Right lobe of liver (tissue), 6 donors: ENCODE results near the gene MPST. TPM values are rescaled to one million over a fixed set of nuclear protein-coding genes. Genes with fewer than 3 reads are reported as not detected.

ENCODE experiments used
- ATAC-seq, 4 donors: fragments of 200-7000 bp; cut with Tn5 transposase; one replicate each; pipeline ENCODE4 v1.9.1; 2020; ENCODE audit warnings: mild to moderate bottlenecking in 4 of 4, moderate library complexity in 4 of 4
- DNase-seq, 3 donors: peaks; one replicate each; pipeline ENCODE4 v3.0.0-alpha.2; 2020
- H3K27ac ChIP-seq, 3 donors: fragments of 200-600 bp; one replicate each; pipeline ENCODE4 v1.8.0; 2022
- H3K27me3 ChIP-seq, 2 donors: fragments of 200-600 bp; one replicate each; pipeline ENCODE4 v1.8.0; 2022
- H3K36me3 ChIP-seq, 4 donors: fragments of 200-600 bp; sonication (generic) in 1 of 4; one replicate each; pipeline versions ENCODE4 v1.5.1 to v1.8.0; 2017 to 2022; ENCODE audit warnings: control low read depth in 1 of 4
- H3K4me1 ChIP-seq, 4 donors: fragments of 200-600 bp; sonication (generic) in 1 of 4; one replicate each; pipeline versions ENCODE4 v1.5.1 to v1.8.0; 2017 to 2022; ENCODE audit warnings: control low read depth in 1 of 4
- H3K4me3 ChIP-seq, 3 donors: fragments of 200-600 bp; one replicate each; pipeline ENCODE4 v1.8.0; 2022
- H3K9me3 ChIP-seq, 4 donors: fragments of 200-600 bp; sonication (generic) in 1 of 4; one replicate each; pipeline versions ENCODE4 v1.5.1 to v1.8.0; 2017 to 2022; ENCODE audit warnings: control low read depth in 1 of 4
- CTCF ChIP-seq, 4 donors: fragments of 200-600 bp in 3 of 4; fragments of 450-650 bp in 1 of 4; IDR thresholded peaks; one replicate each; pipeline versions ENCODE4 v1.5.1 to v1.8.0; 2016 to 2022; ENCODE audit warnings: antibody characterized with exemption in 4 of 4, mild to moderate bottlenecking in 2 of 4
- POLR2A ChIP-seq: fragments of 450-650 bp; IDR thresholded peaks from one replicate; pipeline ENCODE4 v1.6.1; 2017; ENCODE audit warnings: antibody characterized with exemption, mild to moderate bottlenecking
- WGBS: methylation state at CpG from one replicate; pipeline ENCODE4 v1.1.6; 2018; ENCODE audit warnings: low coverage, low lambda C conversion rate; ENCODE audit not compliant: insufficient coverage; ENCODE audit errors: missing lambda C conversion rate; 5-methylcytosine and 5-hydroxymethylcytosine counted together
- intact Hi-C, 2 donors: fragments of 100-400 bp; cut with DNase I; formaldehyde crosslinking; loops; one replicate each; pipeline versions ENCODE4 v1.11.2 to v1.14.1; 2022
- total RNA-seq, 6 experiments: library from RNA; depleted of rRNA in 2 of 6; stranded (reverse); fragments of >200 nt in 2 of 6; fragmentation: NEBNext Ultra II Directional in 3 of 6; extraction: Animal tissue kit (Norgen Biotek cat#: 25700) in 3 of 6; gene quantifications; one replicate each; pipeline versions ENCODE4 v1.1.0 to v1.2.4, GENCODE V29; 2016 to 2023
- donor health status: DM: no; HTN: yes; CAD: no.
- donor health status: DM: no; HTN: no; CAD: no.
- donor health status: DM: no; HTN: no; CAD: no.
- donor health status: DM: no; HTN: yes; CAD: no.
- donor health status: DM: no; HTN: yes; CAD: no.

MPST gene
- total RNA-seq, 6 experiments from 2014 or later = 153 to 301 (median 214) TPM

GRCh38 chr22:37062376-37062675, 42.8 kb downstream of the MPST start:
- no peaks in the 10 kb centered on the region for H3K4me1 ChIP-seq
- intact Hi-C loops = loop anchor here in 1 of 2 donors (10.0 kb wide), 1 partner anchor 142 kb away; no protein-coding TSS in a partner anchor
- ATAC-seq (no peak), DNase-seq (no peak)
- TF ChIP-seq POLR2A = no peak
- no peak for TF ChIP-seq CTCF (IDR thresholded peaks at IDR 0.05)
- no peak overlapping the region for H3K27ac ChIP-seq
- no peaks in the 10 kb centered on the region for H3K9me3 ChIP-seq
- no peaks in the 10 kb centered on the region for H3K36me3 ChIP-seq
- H3K27me3 ChIP-seq = no peaks in the 10 kb centered on the region
- no peak overlapping the region for H3K4me3 ChIP-seq
- 62% methylated on average over 6 of the region's 7 CpGs for WGBS

- H3K9me3 ChIP-seq = no peaks in the 10 kb centered on the region
- TF ChIP-seq POLR2A = no peak
- no peak for TF ChIP-seq CTCF (IDR thresholded peaks at IDR 0.05)
- intact Hi-C loops = loop anchor here in 1 of 2 donors (10.0 kb wide), 1 partner anchor 142 kb away; no protein-coding TSS in a partner anchor
- H3K36me3 ChIP-seq = no peaks in the 10 kb centered on the region
- H3K27ac ChIP-seq = no peak overlapping the region
- no peaks in the 10 kb centered on the region for H3K4me1 ChIP-seq
- DNase-seq (no peak), ATAC-seq (peak in 1 of 4 donors; percentile 1)
- H3K4me3 ChIP-seq = no peak overlapping the region
- 100% methylated on average over 1 of the region's 15 CpGs for WGBS
- no peaks in the 10 kb centered on the region for H3K27me3 ChIP-seq
Measured at GRCh38 chr22:37062702-37063381, 43.3 kb downstream of the MPST start.

GRCh38 chr22:37063431-37064420, 44.2 kb downstream of the MPST start:
- no peak for TF ChIP-seq CTCF (IDR thresholded peaks at IDR 0.05)
- no peak for TF ChIP-seq POLR2A
- ATAC-seq (peak; percentile 39 to 63 (median 55)), DNase-seq (peak in 2 of 3 donors; percentile 51 to 66)
- 92% methylated on average over 7 of the region's 28 CpGs for WGBS
- Histone ChIP-seq H3K9me3 (no peaks in the 10 kb centered on the region), H3K4me3 (no peak overlapping the region), H3K27me3 (no peaks in the 10 kb centered on the region), H3K27ac (no peak overlapping the region), H3K4me1 (no peaks in the 10 kb centered on the region), H3K36me3 (no peaks in the 10 kb centered on the region)
- intact Hi-C loops = loop anchor here in 1 of 2 donors (10.0 kb wide), 1 partner anchor 141 kb away; no protein-coding TSS in a partner anchor

GRCh38 chr22:37064553-37064952, 45.0 kb downstream of the MPST start:
- TF ChIP-seq CTCF (IDR thresholded peaks at IDR 0.05) = no peak
- TF ChIP-seq POLR2A = no peak
- 88% methylated on average over 10 of the region's 11 CpGs for WGBS
- ATAC-seq (no peak), DNase-seq (no peak)
- H3K36me3 ChIP-seq = no peaks in the 10 kb centered on the region
- no peaks in the 10 kb centered on the region for H3K4me1 ChIP-seq
- no peaks in the 10 kb centered on the region for H3K27me3 ChIP-seq
- H3K4me3 ChIP-seq = no peak overlapping the region
- intact Hi-C loops = loop anchor here in 1 of 2 donors (10.0 kb wide), 1 partner anchor 140 kb away; no protein-coding TSS in a partner anchor
- H3K27ac ChIP-seq = no peak overlapping the region
- no peaks in the 10 kb centered on the region for H3K9me3 ChIP-seq
